HCT116 (cell line): ENCODE measurements around the gene DENND1A. TPM values are rescaled to one million over a fixed set of nuclear protein-coding genes. Genes with fewer than 3 reads are reported as not detected.

Experiments
- ATAC-seq: fragments of 200-7000 bp; cut with Tn5 transposase; 2 replicates; pipeline ENCODE4 v1.9.1; 2020; ENCODE audit warnings: mild to moderate bottlenecking, moderate library complexity
- BruUV-seq: library from RNA; stranded (reverse); fragments of 400-500 nt; replicated peaks from 2 replicates; lab custom pipeline; 2021; lab: Mats Ljungman, UMichigan
- CTCF ChIA-PET: fragments of 300-600 bp; sonication (Branson Sonifier 250); formaldehyde crosslinking; loops from one replicate; lab custom pipeline; 2021; ENCODE audit warnings: antibody characterized with exemption; lab: Charles Lee
- POLR2A ChIA-PET: fragments of 300-600, 350-600 bp; sonication (Branson Sonifier 250); formaldehyde crosslinking; loops from one replicate; lab custom pipeline; 2021; ENCODE audit warnings: antibody characterized with exemption; lab: Charles Lee
- RAD21 ChIA-PET, 2 experiments: fragments of 300-600 bp; sonication (Branson Sonifier 250); formaldehyde crosslinking; loops; one replicate each; lab custom pipeline; 2023; ENCODE audit warnings: low total read pairs in 2 of 2; ENCODE audit not compliant: uncharacterized antibody in 2 of 2, unreplicated experiment in 2 of 2, low non-redundant PET in 1 of 2; lab: Charles Lee
- DNase-seq: peaks from one replicate; pipeline ENCODE4 v3.0.0-alpha.2; 2010; ENCODE audit warnings: low read depth, low spot score
- H2AFZ ChIP-seq: fragments of 200-600 bp; shearing (Covaris generic), sonication (generic); 2 replicates; pipeline ENCODE4 v1.6.1; 2017; ENCODE audit warnings: low read depth, mixed run types, mixed read lengths, antibody characterized with exemption, low read length; ENCODE audit not compliant: poor library complexity, severe bottlenecking
- H3K27ac ChIP-seq: 2 replicates; pipeline ENCODE4 v1.5.1; 2012; ENCODE audit warnings: low read depth, low read length
- H3K27me3 ChIP-seq: fragments of 200-600 bp; sonication (generic); 2 replicates; pipeline ENCODE4 v1.6.1; 2016; ENCODE audit warnings: mixed run types, low read length, mixed read lengths; ENCODE audit not compliant: insufficient read depth
- H3K36me3 ChIP-seq, 2 experiments: fragments of 200-500 bp in 1 of 2; fragments of 200-600 bp in 1 of 2; sonication (Bioruptor generic) in 1 of 2; sonication (generic) in 1 of 2; 2 replicates each; pipeline versions ENCODE4 v1.5.1 to v1.6.1; 2014 to 2016; ENCODE audit warnings: low read length in 2 of 2, inconsistent platforms in 1 of 2, mixed read lengths in 1 of 2, mixed run types in 1 of 2; ENCODE audit not compliant: insufficient read depth in 2 of 2, control insufficient read depth in 1 of 2
- H3K4me1 ChIP-seq, 2 experiments: fragments of 200-600 bp in 1 of 2; sonication (generic) in 1 of 2; 2 replicates each; pipeline versions ENCODE4 v1.5.1 to v1.6.1; 2012 to 2017; ENCODE audit warnings: low read length in 2 of 2, inconsistent platforms in 1 of 2, mild to moderate bottlenecking in 1 of 2, mixed read lengths in 1 of 2, mixed run types in 1 of 2, moderate library complexity in 1 of 2; ENCODE audit not compliant: insufficient read depth in 2 of 2, control insufficient read depth in 1 of 2
- H3K4me2 ChIP-seq: fragments of 200-600 bp; sonication (generic); 2 replicates; pipeline ENCODE4 v1.6.1; 2017; ENCODE audit warnings: mixed run types, low read length, mixed read lengths
- H3K4me3 ChIP-seq, 2 experiments: fragments of 200-600 bp in 1 of 2; sonication (generic) in 1 of 2; replicated peaks in 1 of 2; 2 replicates each; pipeline ENCODE4 v1.5.1; 2011 to 2016; ENCODE audit warnings: low read length in 2 of 2, control low read depth in 1 of 2, low read depth in 1 of 2, mild to moderate bottlenecking in 1 of 2, mixed read lengths in 1 of 2, mixed run types in 1 of 2
- H3K79me2 ChIP-seq: fragments of 200-600 bp; sonication (generic); 2 replicates; pipeline ENCODE4 v1.6.1; 2017; ENCODE audit warnings: mild to moderate bottlenecking, mixed run types, low read length, moderate library complexity, mixed read lengths; ENCODE audit not compliant: insufficient read depth
- H3K9ac ChIP-seq: fragments of 200-600 bp; sonication (generic); 2 replicates; pipeline ENCODE4 v1.6.1; 2016; ENCODE audit warnings: low read length, mixed read lengths
- H3K9me2 ChIP-seq: fragments of 200-600 bp; sonication (generic), shearing (Covaris generic); 2 replicates; pipeline ENCODE4 v1.6.1; 2017; ENCODE audit warnings: mixed run types, mild to moderate bottlenecking, moderate library complexity; ENCODE audit not compliant: insufficient read depth
- H3K9me3 ChIP-seq, 2 experiments: fragments of 200-500 bp in 1 of 2; fragments of 200-600 bp in 1 of 2; sonication (Bioruptor generic) in 1 of 2; sonication (generic) in 1 of 2; 2 replicates each; pipeline ENCODE4 v1.6.1; 2014 to 2017; ENCODE audit warnings: low read length in 2 of 2, mixed read lengths in 2 of 2, inconsistent platforms in 1 of 2, low read depth in 1 of 2, mild to moderate bottlenecking in 1 of 2, mixed run types in 1 of 2, moderate library complexity in 1 of 2; ENCODE audit not compliant: control insufficient read depth in 1 of 2, insufficient read depth in 1 of 2
- H4K20me1 ChIP-seq: fragments of 200-600 bp; sonication (generic), shearing (Covaris generic); 2 replicates; pipeline ENCODE4 v1.6.1; 2017; ENCODE audit warnings: mixed run types, mild to moderate bottlenecking, moderate library complexity; ENCODE audit not compliant: insufficient read depth
- CBX3 ChIP-seq: IDR thresholded peaks from 2 replicates; pipeline ENCODE4 v1.6.1; 2012; ENCODE audit warnings: low read depth
- CEBPB ChIP-seq: IDR thresholded peaks from 2 replicates; pipeline ENCODE4 v1.6.1; 2012; ENCODE audit warnings: low read depth
- ELF1 ChIP-seq: IDR thresholded peaks from 2 replicates; pipeline ENCODE4 v1.6.1; 2012; ENCODE audit warnings: low read depth, borderline replicate concordance
- EZH2 ChIP-seq: fragments of 200-600 bp; sonication (generic); IDR thresholded peaks from 2 replicates; pipeline ENCODE4 v1.6.1; 2017; ENCODE audit warnings: antibody characterized with exemption, mixed run types
- FOSL1 ChIP-seq: IDR thresholded peaks from 2 replicates; pipeline ENCODE4 v1.6.1; 2012; ENCODE audit warnings: low read depth
- JUND ChIP-seq: IDR thresholded peaks from 2 replicates; pipeline ENCODE4 v1.6.1; 2012
- MAX ChIP-seq: IDR thresholded peaks from 2 replicates; pipeline ENCODE4 v1.6.1; 2012
- REST ChIP-seq: IDR thresholded peaks from 2 replicates; pipeline ENCODE4 v1.6.1; 2012; ENCODE audit warnings: low read depth
- SIN3A ChIP-seq: IDR thresholded peaks from 2 replicates; pipeline ENCODE4 v1.6.1; 2012; ENCODE audit warnings: low read depth
- SP1 ChIP-seq: IDR thresholded peaks from 2 replicates; pipeline ENCODE4 v1.6.1; 2012; ENCODE audit warnings: low read depth
- TCF7L2 ChIP-seq: IDR thresholded peaks from 2 replicates; pipeline ENCODE4 v1.7.0; 2011; ENCODE audit warnings: borderline replicate concordance, inconsistent platforms; ENCODE audit not compliant: insufficient read depth, insufficient read length; ENCODE audit errors: extremely low read depth
- YY1 ChIP-seq: IDR thresholded peaks from 2 replicates; pipeline ENCODE4 v1.6.1; 2011; ENCODE audit warnings: low read length, low read depth, moderate library complexity, mild to moderate bottlenecking; ENCODE audit not compliant: insufficient replicate concordance; ENCODE audit errors: extremely low read depth
- ZBTB33 ChIP-seq: IDR thresholded peaks from 2 replicates; pipeline ENCODE4 v1.6.1; 2011; ENCODE audit warnings: mild to moderate bottlenecking, low read length, moderate library complexity; ENCODE audit not compliant: insufficient replicate concordance; ENCODE audit errors: extremely low read depth
- ZNF274 ChIP-seq: fragments of 200-500 bp; sonication (Bioruptor generic); IDR thresholded peaks from 2 replicates; pipeline ENCODE4 v1.6.1; 2014; ENCODE audit warnings: mild to moderate bottlenecking, low read depth, low read length, inconsistent platforms
- intact Hi-C: fragments of 100-400 bp; cut with micrococcal nuclease; formaldehyde crosslinking; loops from 2 replicates; pipeline ENCODE4 v1.10.0; 2022
- total RNA-seq: library from RNA; stranded (reverse); gene quantifications from one replicate; pipeline ENCODE4 v1.2.1, GENCODE V29; 2021; ENCODE audit not compliant: unreplicated experiment

DENND1A gene
- total RNA-seq, 1 experiment from 2014 or later: 33.0 TPM

- ATAC-seq: no peak
- intact Hi-C loops: no loop called here
- POLR2A ChIA-PET: no interaction called here
- Histone ChIP-seq H3K36me3 (no peaks in the 10 kb centered on the region), H3K27me3 (no peaks in the 10 kb centered on the region), H2AFZ (no peak overlapping the region), H3K9me2 (no peaks in the 10 kb centered on the region), H3K4me1 (peaks cover 7 to 10% of the 10 kb centered on the region in 2 experiments), H3K9me3 (no peaks in the 10 kb centered on the region)
- CTCF ChIA-PET: no interaction called here
- BruUV-seq: no TSS peak
- TF ChIP-seq EZH2 (no peak), YY1 (no peak), TCF7L2 (no peak), JUND (no peak), CBX3 (no peak), REST (no peak), ZBTB33 (no peak), CEBPB (no peak), FOSL1 (no peak), ELF1 (no peak), MAX (no peak), SIN3A (no peak), SP1 (no peak), ZNF274 (no peak)
- TF ChIP-seq, all 23 proteins: peak for 0
- Histone ChIP-seq H3K9ac (no peak overlapping the region), H3K27ac (no peak overlapping the region), H3K4me3 (no peak overlapping the region), H3K4me2 (no peak overlapping the region), H3K79me2 (peaks cover 6% of the 10 kb centered on the region; the same call in 1 of the 2 replicates), H4K20me1 (no peaks in the 10 kb centered on the region)
- DNase-seq: no peak
- RAD21 ChIA-PET: no interaction called here
Observed at GRCh38 chr9:123814496-123814895, 115.4 kb downstream of the DENND1A start.
